Erythroblast (primary cell): ENCODE data around the gene BMP8B.
"Not testable (repeated sequence)": the region's sequence is repeated elsewhere in the genome, so short reads cannot be mapped to it uniquely, and the experiment has no call there.

Experiments
- DNase-seq, 2 experiments: peaks; one replicate each; lab custom pipeline; 2025; lab: John Stamatoyannopoulos, UW
- GATA1 ChIP-seq: IDR thresholded peaks from 2 replicates; pipeline ENCODE4 v1.6.1; 2011; ENCODE audit warnings: low read depth, mild to moderate bottlenecking, control low read depth, low read length, moderate library complexity
- POLR2A ChIP-seq: IDR thresholded peaks from 2 replicates; pipeline ENCODE4 v1.6.1; 2011; ENCODE audit warnings: mild to moderate bottlenecking, low read length

The BMP8B gene

GRCh38 chr1:39776886-39777285 lies 11.8 kb downstream of the BMP8B start:
- no peak for TF ChIP-seq GATA1
- no peak for TF ChIP-seq POLR2A
- no peak for DNase-seq

- no peak for DNase-seq
- TF ChIP-seq POLR2A (no peak), GATA1 (no peak)
Observed at GRCh38 chr1:39776400-39776713, 12.3 kb downstream of the BMP8B start.

GRCh38 chr1:39775676-39776399 lies 12.8 kb downstream of the BMP8B start:
- not testable (repeated sequence) for DNase-seq

- DNase-seq, result not testable (repeated sequence)
Observed at GRCh38 chr1:39775141-39775540, 13.5 kb downstream of the BMP8B start.

GRCh38 chr1:39773369-39773979 lies 15.2 kb downstream of the BMP8B start:
- not testable (repeated sequence) for DNase-seq

- not testable (repeated sequence) for DNase-seq
Observed at GRCh38 chr1:39771022-39771532, 17.6 kb downstream of the BMP8B start, which contains the start of gene OXCT2. OXCT2 (minus strand) TSS chr1:39771348; CDS start chr1:39771255, 93 bp downstream.

GRCh38 chr1:39770100-39771021 lies 18.3 kb downstream of the BMP8B start:
- not testable (repeated sequence) for DNase-seq

- DNase-seq, result not testable (repeated sequence)
Observed at GRCh38 chr1:39769502-39769901, 19.2 kb downstream of the BMP8B start.

- not testable (repeated sequence) for DNase-seq
Observed at GRCh38 chr1:39766466-39766865, 22.2 kb downstream of the BMP8B start.

- DNase-seq, result not testable (repeated sequence)
Observed at GRCh38 chr1:39764512-39764911, 24.2 kb downstream of the BMP8B start.

GRCh38 chr1:39763619-39764374 lies 24.9 kb downstream of the BMP8B start:
- DNase-seq, result not testable (repeated sequence)

- no peak for DNase-seq
- TF ChIP-seq GATA1 (no peak), POLR2A (no peak)
Observed at GRCh38 chr1:39762550-39763540, 25.8 kb downstream of the BMP8B start.

- no peak for TF ChIP-seq GATA1
- TF ChIP-seq POLR2A, result no peak
- no peak for DNase-seq
Observed at GRCh38 chr1:39761557-39762260, 27.0 kb downstream of the BMP8B start.
